ENCODE measurements around the gene PPP3CA.

GRCh38 chr4:101158134-101158482 is 189.2 kb downstream of the PPP3CA start:
- TF ChIP-seq, protein P1, sequence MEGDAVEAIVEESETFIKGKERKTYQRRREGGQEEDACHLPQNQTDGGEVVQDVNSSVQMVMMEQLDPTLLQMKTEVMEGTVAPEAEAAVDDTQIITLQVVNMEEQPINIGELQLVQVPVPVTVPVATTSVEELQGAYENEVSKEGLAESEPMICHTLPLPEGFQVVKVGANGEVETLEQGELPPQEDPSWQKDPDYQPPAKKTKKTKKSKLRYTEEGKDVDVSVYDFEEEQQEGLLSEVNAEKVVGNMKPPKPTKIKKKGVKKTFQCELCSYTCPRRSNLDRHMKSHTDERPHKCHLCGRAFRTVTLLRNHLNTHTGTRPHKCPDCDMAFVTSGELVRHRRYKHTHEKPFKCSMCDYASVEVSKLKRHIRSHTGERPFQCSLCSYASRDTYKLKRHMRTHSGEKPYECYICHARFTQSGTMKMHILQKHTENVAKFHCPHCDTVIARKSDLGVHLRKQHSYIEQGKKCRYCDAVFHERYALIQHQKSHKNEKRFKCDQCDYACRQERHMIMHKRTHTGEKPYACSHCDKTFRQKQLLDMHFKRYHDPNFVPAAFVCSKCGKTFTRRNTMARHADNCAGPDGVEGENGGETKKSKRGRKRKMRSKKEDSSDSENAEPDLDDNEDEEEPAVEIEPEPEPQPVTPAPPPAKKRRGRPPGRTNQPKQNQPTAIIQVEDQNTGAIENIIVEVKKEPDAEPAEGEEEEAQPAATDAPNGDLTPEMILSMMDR (IDR thresholded peaks at IDR 0.05; ENCODE audit: low read length), result no peak
- no peak for TF ChIP-seq EZH2 (IDR thresholded peaks at IDR 0.05; ENCODE audit: borderline replicate concordance, low read length)
